DND-41 (cell line): Measurements from ENCODE around the gene RAB8A.

Experiments
- CTCF ChIP-seq: IDR thresholded peaks from 2 replicates; pipeline ENCODE4 v1.5.1; 2012; ENCODE audit warnings: borderline replicate concordance, low read length, moderate library complexity, mild to moderate bottlenecking; ENCODE audit not compliant: poor library complexity, severe bottlenecking; ENCODE audit errors: extremely low read depth
- EZH2 ChIP-seq: IDR thresholded peaks from 3 replicates; pipeline ENCODE4 v1.6.1; 2012; ENCODE audit warnings: borderline replicate concordance, low read depth, mild to moderate bottlenecking, moderate library complexity, low read length, inconsistent platforms; ENCODE audit not compliant: severe bottlenecking

GRCh38 chr19:16075430-16076153 lies 36.1 kb upstream of the RAB8A start:
- TF ChIP-seq CTCF: no peak
- TF ChIP-seq EZH2: no peak
